T-helper 1 cell treated with Interleukin-12 subunit alpha and Interleukin-12 subunit beta and Interleukin-4 antibody, amounts not matched to agents 30 ng/mL and 1 ng/mL, for 36 hours (primary cell): Measurements from ENCODE around the gene PRRG3. TPM values are rescaled to one million over a fixed set of nuclear protein-coding genes. Genes with fewer than 3 reads are reported as not detected.

Experiments used
- intact Hi-C: fragments of 100-400 bp; cut with micrococcal nuclease; formaldehyde crosslinking; loops from one replicate; pipeline ENCODE4 v1.15.1; 2024
- total RNA-seq: library from RNA; stranded (reverse); gene quantifications from 2 replicates; pipeline ENCODE4 v1.2.3, GENCODE V29; 2022

The PRRG3 gene
- total RNA-seq, 1 donor from 2014 or later: not detected

DNA sequence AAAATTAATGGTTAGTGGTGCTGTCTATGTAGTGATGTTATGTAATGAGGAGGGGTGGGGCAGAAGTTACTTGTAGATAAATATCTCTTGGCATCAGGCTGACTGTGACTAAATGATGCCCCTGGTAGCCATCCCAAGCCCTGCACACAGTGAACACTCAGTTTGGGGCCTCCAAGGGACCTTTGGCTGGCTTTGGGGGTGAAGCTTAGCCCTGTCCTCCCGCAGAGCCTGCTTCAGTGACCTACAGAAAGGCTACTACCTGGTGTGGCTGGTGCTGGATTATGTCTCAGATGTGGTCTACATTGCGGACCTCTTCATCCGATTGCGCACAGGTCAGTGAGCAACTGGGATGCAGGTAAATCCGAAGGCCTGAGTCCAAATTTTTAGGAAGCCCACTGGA lies 47.1 kb downstream of the PRRG3 start:
- intact Hi-C loops: no loop called here

DNA sequence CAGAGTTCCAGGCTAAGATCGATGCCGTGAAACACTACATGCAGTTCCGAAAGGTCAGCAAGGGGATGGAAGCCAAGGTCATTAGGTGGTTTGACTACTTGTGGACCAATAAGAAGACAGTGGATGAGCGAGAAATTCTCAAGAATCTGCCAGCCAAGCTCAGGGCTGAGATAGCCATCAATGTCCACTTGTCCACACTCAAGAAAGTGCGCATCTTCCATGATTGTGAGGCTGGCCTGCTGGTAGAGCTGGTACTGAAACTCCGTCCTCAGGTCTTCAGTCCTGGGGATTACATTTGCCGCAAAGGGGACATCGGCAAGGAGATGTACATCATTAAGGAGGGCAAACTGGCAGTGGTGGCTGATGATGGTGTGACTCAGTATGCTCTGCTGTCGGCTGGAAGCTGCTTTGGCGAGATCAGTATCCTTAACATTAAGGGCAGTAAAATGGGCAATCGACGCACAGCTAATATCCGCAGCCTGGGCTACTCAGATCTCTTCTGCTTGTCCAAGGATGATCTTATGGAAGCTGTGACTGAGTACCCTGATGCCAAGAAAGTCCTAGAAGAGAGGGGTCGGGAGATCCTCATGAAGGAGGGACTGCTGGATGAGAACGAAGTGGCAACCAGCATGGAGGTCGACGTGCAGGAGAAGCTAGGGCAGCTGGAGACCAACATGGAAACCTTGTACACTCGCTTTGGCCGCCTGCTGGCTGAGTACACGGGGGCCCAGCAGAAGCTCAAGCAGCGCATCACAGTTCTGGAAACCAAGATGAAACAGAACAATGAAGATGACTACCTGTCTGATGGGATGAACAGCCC lies 48.6 kb downstream of the PRRG3 start:
- intact Hi-C loops: no loop called here

DNA sequence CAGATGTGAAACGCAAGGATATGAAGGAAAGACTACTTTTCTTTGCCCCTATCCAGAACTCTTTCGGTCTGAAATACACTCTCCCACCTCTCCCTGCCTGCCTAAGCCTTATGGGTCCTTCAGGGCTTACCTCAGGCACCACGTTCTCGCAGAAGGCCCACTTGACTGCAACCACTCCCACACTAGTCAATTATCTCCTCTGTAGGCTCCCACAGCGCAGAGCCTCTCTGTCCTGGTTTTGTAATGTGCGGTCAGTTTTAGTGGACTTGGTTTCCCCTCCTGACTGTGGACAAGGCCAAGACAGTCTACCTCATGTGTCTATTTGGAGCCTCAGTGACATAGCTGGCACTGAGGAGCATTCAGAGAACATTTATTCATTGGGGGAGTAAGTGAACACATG lies 50.4 kb downstream of the PRRG3 start:
- intact Hi-C loops: no loop called here

DNA sequence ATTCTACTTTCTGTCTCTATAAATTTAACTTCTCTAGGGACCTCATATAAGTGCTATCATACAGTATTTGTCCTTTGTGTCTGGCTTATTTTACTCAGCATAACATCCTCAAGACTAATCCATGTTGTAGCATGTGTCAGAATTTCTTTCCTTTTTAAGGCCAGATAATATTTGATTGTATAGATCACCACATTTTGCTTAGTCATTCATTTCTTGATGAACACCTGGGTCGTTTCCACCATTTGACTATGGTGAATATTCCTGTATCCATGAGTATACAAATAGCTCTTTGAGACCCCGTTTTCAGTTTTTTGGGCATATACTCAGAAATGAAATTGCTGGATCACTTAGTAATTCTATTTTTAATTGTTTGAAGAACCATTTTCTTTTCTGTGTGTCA lies 51.2 kb downstream of the PRRG3 start:
- intact Hi-C loops: no loop called here

DNA sequence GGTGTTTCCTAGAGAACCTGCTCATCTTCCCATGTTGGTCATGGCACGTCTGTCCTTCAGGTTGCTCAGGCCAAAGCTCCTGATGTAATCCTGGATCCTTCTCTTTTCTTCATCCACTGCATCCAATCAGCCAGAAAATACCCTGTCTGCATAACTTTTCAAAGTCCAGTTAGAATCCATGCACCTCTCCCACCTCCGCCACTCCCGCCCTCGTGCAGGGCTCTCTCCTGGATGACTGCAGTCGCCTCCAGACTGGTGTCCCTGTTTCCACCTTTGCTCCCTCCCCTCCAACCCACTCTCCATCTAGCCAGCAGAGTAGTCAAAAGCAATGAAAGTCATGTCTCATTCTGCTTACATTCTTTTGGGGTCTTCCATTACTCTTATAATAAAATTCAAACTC lies 55.3 kb downstream of the PRRG3 start:
- intact Hi-C loops: loop anchor here (5.0 kb wide), 1 partner anchor 1067 kb away; no protein-coding TSS in a partner anchor

DNA sequence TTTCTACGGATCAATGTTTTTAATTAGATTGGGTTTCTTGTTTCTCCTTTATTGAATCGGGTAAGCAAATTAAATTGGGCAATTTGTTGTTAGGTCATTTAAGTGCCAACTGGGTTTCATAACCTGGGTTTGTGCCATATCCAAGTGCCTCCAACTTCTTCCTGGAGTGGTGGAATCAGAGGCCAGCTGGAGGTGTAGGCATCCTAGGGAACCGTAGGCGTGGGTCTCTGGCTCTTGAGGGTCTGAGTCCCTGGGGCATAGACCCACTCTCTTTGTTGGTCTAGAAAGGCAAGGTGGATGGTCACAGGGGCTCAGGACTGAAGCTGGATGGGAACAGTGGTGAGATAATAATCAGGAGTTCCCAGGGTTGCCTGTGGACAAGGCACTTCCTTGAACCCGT lies 57.6 kb downstream of the PRRG3 start:
- intact Hi-C loops: loop anchor here (2.0 to 5.0 kb wide), 2 partner anchors 884 to 1064 kb away; partner anchors contain the start of gene GABRQ

DNA sequence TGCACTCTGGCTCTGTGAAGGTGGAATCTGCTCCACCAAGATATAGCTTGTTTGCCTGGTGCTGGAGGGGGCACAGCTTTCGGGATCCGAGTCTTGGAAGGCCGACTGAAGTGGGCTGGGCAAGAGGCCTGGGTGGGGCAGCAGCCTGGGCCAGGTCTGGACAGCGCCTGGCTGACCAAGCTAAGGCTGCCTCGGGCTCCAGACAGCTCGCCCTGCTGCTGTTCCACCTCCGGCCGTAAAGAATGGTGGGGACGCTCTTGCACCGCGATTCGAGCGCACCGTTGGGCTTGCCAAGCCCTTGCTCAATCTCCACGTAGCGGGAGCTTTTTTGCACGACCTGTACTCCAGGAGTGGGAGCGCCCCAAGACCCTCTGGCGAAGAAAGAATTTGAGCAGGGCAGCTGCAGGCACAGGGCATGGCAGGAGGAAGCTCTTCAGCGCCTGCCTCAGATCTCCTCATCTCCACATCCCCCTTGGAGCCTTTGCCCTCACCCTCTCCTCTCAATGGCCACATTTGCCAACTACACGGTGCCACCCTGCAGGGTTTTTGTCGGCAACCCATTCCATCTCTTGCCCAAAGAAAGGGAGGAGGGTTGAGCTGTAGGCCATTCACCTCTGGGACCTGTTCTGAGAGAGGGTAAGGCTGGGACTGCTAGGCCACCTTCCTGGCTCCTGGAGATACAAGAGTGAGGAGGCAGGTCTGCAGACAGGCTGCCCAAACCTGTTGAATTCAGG lies 58.2 kb downstream of the PRRG3 start:
- intact Hi-C loops: loop anchor here (2.0 to 5.0 kb wide), 2 partner anchors 883 to 1064 kb away; partner anchors contain the start of gene GABRQ

DNA sequence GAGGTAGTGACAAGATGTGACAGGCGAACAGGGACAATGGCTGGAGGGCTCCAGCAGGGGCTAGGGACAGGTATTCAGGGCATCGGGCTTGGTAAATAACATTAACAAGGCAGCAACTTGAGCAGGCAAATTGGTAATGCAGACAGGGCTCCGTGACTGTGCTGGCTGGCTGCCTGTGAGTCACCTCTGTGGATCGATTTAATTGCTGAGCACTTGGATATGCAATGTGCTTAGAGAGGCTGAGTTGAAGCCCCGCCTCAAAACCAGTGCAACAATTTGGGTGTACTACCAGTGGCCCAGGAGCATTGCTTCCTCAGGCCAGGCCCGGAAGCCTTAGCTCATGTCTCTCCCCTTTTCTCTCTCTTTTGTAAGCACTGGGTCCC lies 58.8 kb downstream of the PRRG3 start:
- intact Hi-C loops: loop anchor here (5.0 kb wide), 1 partner anchor 1063 kb away; no protein-coding TSS in a partner anchor

DNA sequence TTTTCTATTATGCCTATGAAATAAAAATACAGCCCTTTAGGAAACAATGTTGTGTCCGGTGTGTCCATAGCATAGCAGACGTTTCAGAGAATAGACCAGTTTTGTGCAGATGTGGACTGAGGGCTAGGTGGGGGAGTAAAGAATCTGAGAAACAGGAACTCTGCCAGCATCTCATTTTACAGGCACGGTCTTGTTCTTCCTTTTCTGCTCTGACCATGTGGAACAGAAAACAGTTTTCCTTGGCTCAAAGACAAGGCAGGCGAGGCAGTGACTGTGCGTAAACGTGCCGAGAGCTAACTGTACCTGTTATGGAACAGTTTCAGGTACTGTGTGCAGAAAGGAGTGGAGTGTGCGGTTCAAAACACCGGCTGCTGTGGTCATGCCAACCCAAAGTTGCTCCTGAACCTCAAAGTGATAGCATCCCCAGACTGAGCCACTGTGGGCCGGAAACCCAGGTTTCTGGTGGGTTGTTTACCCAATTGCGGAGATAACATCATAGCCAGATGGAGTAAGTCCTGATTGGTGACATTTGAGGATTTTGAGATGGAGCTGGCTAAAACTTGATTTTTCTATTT lies 59.5 kb downstream of the PRRG3 start:
- intact Hi-C loops: loop anchor here (5.0 kb wide), 1 partner anchor 1063 kb away; no protein-coding TSS in a partner anchor

Other genes starting within 250 kb of the PRRG3 start
- not detected in 2 replicates for gene PASD1, start 131.8 kb upstream of the PRRG3 start, total RNA-seq
- not detected in 2 replicates for gene FATE1, start 20.6 kb downstream of the PRRG3 start, total RNA-seq
- not detected in 2 replicates for gene CNGA2, start 39.3 kb downstream of the PRRG3 start, total RNA-seq
- gene MAGEA4, start 217.4 kb downstream of the PRRG3 start, total RNA-seq: not detected in 2 replicates